Vagina (tissue), 2 donors: ENCODE measurements around the gene ARPC1A.

ENCODE experiments used
- CTCF ChIP-seq, 3 experiments: fragments of 450-650 bp in 2 of 3; fragments of 200-600 bp in 1 of 3; sonication (generic) in 1 of 3; IDR thresholded peaks; one replicate each; pipeline ENCODE4 v1.5.1; 2017 to 2019; ENCODE audit warnings: antibody characterized with exemption in 3 of 3, mild to moderate bottlenecking in 2 of 3, moderate library complexity in 2 of 3
- POLR2A ChIP-seq, 2 donors: fragments of 450-650 bp; IDR thresholded peaks; one replicate each; pipeline ENCODE4 v1.6.1; 2017; ENCODE audit warnings: antibody characterized with exemption in 2 of 2, mild to moderate bottlenecking in 2 of 2, moderate library complexity in 2 of 2

DNA sequence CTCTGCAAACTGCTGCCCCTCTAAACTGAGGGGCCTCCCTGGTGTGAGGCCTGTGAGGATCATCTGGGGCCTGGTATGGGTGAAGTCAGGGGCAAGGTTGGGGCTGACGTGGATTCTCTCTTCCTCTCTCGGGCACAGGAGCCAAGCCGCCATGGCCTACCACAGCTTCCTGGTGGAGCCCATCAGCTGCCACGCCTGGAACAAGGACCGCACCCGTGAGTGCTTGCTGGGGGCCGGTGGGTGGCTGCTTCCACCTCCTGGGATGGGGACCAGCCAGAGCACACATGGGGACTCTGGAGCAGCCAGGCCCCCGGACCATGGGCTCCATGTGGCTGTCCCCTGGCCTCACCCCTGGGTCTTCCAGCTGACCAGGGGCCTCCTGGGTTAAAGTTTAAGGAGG, 59.9 kb downstream of the ARPC1A start:
- TF ChIP-seq CTCF (IDR thresholded peaks at IDR 0.05) (no peak), POLR2A (IDR thresholded peaks at IDR 0.05) (no peak)
